KMS-11 (cell line): Measurements from ENCODE around the gene PKD1.

Experiments
- H2AFZ ChIP-seq: fragments of 200-600 bp; sonication (generic); 2 replicates; pipeline ENCODE4 v1.6.1; 2016; ENCODE audit warnings: antibody characterized with exemption, mixed run types, low read depth
- H3K27ac ChIP-seq: fragments of 200-600 bp; sonication (generic); 2 replicates; pipeline ENCODE4 v1.6.1; 2016; ENCODE audit warnings: mild to moderate bottlenecking, mixed run types
- H3K27me3 ChIP-seq: fragments of 200-600 bp; sonication (generic); 2 replicates; pipeline ENCODE4 v1.6.1; 2017; ENCODE audit warnings: mild to moderate bottlenecking, low read depth, mixed run types, moderate library complexity; ENCODE audit not compliant: insufficient read depth
- H3K36me3 ChIP-seq: fragments of 200-600 bp; sonication (generic); 2 replicates; pipeline ENCODE4 v1.6.1; 2017; ENCODE audit warnings: mild to moderate bottlenecking, mixed run types; ENCODE audit not compliant: insufficient read depth
- H3K4me1 ChIP-seq: fragments of 200-600 bp; sonication (generic); 2 replicates; pipeline ENCODE4 v1.6.1; 2016; ENCODE audit warnings: mild to moderate bottlenecking, low read depth, mixed run types; ENCODE audit not compliant: poor library complexity, severe bottlenecking
- H3K4me2 ChIP-seq: fragments of 200-600 bp; sonication (generic); 2 replicates; pipeline ENCODE4 v1.7.0; 2016; ENCODE audit warnings: mild to moderate bottlenecking, mixed run types
- H3K4me3 ChIP-seq: fragments of 200-600 bp; sonication (generic); IDR thresholded peaks from 2 replicates; pipeline ENCODE4 v1.6.1; 2017; ENCODE audit warnings: low read depth, low read length, mixed read lengths; ENCODE audit not compliant: insufficient read depth
- H3K79me2 ChIP-seq: fragments of 200-600 bp; sonication (generic); 2 replicates; pipeline ENCODE4 v1.6.1; 2016; ENCODE audit warnings: low read depth, mixed run types; ENCODE audit not compliant: insufficient read depth
- H3K9ac ChIP-seq: fragments of 200-600 bp; sonication (generic); 2 replicates; pipeline ENCODE4 v1.6.1; 2016; ENCODE audit warnings: mild to moderate bottlenecking, mixed run types
- H4K20me1 ChIP-seq: fragments of 200-600 bp; sonication (generic); 2 replicates; pipeline ENCODE4 v1.6.1; 2016; ENCODE audit warnings: mild to moderate bottlenecking, mixed run types; ENCODE audit not compliant: insufficient read depth
- CTCF ChIP-seq: fragments of 200-600 bp; sonication (generic); conservative IDR thresholded peaks from 2 replicates; pipeline ENCODE4 v1.6.1; 2017; ENCODE audit warnings: low read depth, mild to moderate bottlenecking, antibody characterized with exemption, low read length, moderate library complexity, mixed read lengths

PKD1 gene

DNA sequence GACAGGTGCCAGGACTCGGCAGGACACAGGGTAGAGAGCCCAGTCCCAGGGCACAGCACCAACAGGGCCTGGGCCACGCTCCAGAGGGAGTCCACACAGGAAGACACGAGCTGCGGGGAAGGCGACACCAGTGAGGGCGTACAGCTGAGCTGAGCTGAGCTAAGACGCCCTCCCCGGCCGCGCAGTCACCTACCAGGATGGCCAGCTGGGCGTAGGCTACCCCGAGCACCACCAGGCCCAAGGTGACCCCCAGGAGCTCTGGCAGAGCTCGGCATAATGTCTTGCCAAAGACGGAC lies 45.3 kb downstream of the PKD1 start:
- Histone ChIP-seq H3K79me2 (no peaks in the 10 kb centered on the region), H3K27ac (no peak overlapping the region), H3K36me3 (0 out of 2 replicates have a peak, but pooled peaks cover 3% of the 10 kb centered on the region), H3K4me2 (no peak overlapping the region), H4K20me1 (no peaks in the 10 kb centered on the region), H3K9ac (no peak overlapping the region), H2AFZ (no peak overlapping the region), H3K4me1 (no peaks in the 10 kb centered on the region), H3K27me3 (no peaks in the 10 kb centered on the region), H3K4me3 (no peak overlapping the region)
- TF ChIP-seq CTCF: no peak

GRCh38 chr16:2089706-2090480 lies 45.8 kb downstream of the PKD1 start:
- H3K9ac ChIP-seq: no peak overlapping the region
- H3K27me3 ChIP-seq: no peaks in the 10 kb centered on the region
- H3K36me3 ChIP-seq: 0 out of 2 replicates have a peak, but pooled peaks cover 3% of the 10 kb centered on the region
- no peak overlapping the region for H3K4me3 ChIP-seq
- no peak for TF ChIP-seq CTCF
- no peaks in the 10 kb centered on the region for H3K79me2 ChIP-seq
- no peak overlapping the region for H3K27ac ChIP-seq
- no peaks in the 10 kb centered on the region for H4K20me1 ChIP-seq
- no peaks in the 10 kb centered on the region for H3K4me1 ChIP-seq
- H2AFZ ChIP-seq: no peak overlapping the region
- H3K4me2 ChIP-seq: no peak overlapping the region

DNA sequence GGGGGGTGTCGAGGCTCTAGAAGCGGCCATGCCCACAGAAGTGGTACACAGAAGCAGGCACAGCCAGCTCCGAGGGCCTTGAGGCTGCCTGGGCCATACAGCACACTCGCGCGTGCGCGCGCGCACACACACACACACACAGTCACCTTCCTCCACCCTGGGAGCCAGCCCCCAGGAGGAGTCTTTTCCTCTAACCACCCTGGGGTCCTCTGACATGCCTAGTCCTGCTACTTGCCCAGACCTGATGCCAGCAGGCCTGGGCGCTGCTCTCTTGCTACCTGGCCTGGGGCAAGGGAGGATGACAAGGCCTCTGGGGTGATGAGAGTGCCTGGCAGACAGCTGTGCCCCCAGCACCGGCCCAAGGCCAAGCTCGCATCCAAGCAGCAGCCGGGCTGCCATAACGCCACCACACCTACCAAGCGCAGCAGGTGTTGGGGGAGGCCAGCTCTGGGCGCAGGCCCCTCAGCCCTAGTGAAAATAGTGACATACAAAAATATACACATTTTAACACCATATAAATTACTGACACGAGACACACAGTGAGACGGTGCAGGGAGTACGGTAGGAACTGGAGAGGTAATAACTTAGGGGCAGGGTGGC lies 46.8 kb downstream of the PKD1 start:
- Histone ChIP-seq H3K4me3 (no peak overlapping the region), H2AFZ (no peak overlapping the region), H3K9ac (no peak overlapping the region), H3K4me1 (no peaks in the 10 kb centered on the region), H3K27me3 (no peaks in the 10 kb centered on the region), H3K79me2 (no peaks in the 10 kb centered on the region), H3K4me2 (no peak overlapping the region), H3K36me3 (0 out of 2 replicates have a peak, but pooled peaks cover 3% of the 10 kb centered on the region), H4K20me1 (no peaks in the 10 kb centered on the region), H3K27ac (no peak overlapping the region)
- no peak for TF ChIP-seq CTCF

DNA sequence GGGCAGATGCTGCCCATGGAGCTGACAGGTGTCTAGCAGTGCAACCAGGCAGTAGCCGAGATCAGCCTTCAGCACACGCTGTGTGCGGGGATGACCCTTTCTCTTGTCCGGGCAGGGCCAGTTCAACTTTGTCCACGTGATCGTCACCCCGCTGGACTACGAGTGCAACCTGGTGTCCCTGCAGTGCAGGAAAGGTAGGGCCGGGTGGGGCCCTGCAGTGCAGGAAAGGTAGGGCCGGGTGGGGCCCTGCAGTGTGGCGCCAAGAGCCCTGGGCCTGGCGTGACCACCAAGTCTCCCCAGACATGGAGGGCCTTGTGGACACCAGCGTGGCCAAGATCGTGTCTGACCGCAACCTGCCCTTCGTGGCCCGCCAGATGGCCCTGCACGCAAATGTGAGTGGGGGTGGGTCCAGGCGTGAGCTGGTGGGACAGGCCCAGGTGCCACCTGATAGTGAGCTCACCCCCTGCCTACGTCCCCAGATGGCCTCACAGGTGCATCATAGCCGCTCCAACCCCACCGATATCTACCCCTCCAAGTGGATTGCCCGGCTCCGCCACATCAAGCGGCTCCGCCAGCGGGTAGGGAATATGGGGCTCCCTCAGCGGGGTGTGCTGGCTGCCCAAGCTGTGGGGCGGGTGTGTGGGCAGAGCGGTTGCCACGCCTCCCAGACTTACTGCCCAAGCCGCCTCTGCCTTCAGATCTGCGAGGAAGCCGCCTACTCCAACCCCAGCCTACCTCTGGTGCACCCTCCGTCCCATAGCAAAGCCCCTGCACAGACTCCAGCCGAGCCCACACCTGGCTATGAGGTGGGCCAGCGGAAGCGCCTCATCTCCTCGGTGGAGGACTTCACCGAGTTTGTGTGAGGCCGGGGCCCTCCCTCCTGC lies 47.7 kb downstream of the PKD1 start:
- no peaks in the 10 kb centered on the region for H4K20me1 ChIP-seq
- H3K36me3 ChIP-seq: 0 out of 2 replicates have a peak, but pooled peaks cover 3% of the 10 kb centered on the region
- H3K27ac ChIP-seq: no peak overlapping the region

More for the DNA sequence above, 47.7 kb downstream of the PKD1 start:
- Histone ChIP-seq H3K9ac (no peak overlapping the region), H3K79me2 (no peaks in the 10 kb centered on the region), H3K27me3 (no peaks in the 10 kb centered on the region), H2AFZ (no peak overlapping the region), H3K4me3 (no peak overlapping the region), H3K4me1 (no peaks in the 10 kb centered on the region), H3K4me2 (no peak overlapping the region)
- TF ChIP-seq CTCF: no peak
